ENCODE data around the gene CD96. TPM values are rescaled to one million over a fixed set of nuclear protein-coding genes. Genes with fewer than 3 reads are reported as not detected.
"Not testable (repeated sequence)": the region's sequence is repeated elsewhere in the genome, so short reads cannot be mapped to it uniquely, and the experiment has no call there.

The CD96 gene
- total RNA-seq, 1 donor from 2014 or later: 0.61 TPM

DNA sequence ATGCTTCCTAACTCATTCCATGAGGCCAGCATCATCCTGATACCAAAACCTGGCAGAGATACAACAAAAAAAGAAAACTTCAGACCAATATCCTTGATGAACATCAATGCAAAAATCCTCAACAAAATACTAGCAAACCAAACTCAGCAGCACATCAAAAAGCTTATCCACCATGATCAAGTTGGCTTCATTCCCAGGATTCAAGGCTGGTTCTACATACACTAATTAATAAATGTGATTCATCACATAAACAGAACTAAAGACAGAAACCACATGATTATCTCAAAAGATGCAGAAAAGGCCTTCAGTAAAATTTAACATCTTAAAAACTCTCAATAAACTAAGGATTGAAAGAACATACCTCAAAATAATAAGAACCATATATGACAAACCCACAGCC, 88.6 kb downstream of the CD96 start:
- not testable (repeated sequence) for H4K20me1 ChIP-seq (ENCODE audit: insufficient read depth, low read length); FAIRE-seq; H3K4me1 ChIP-seq (ENCODE audit: insufficient read depth, low read length); H3K79me2 ChIP-seq (ENCODE audit: insufficient read depth, low read length); H3K4me3 ChIP-seq (ENCODE audit: insufficient read depth, low read depth, low read length); H3K27me3 ChIP-seq (ENCODE audit: insufficient read depth, low read length); H3K9ac ChIP-seq (ENCODE audit: low read length); H2AFZ ChIP-seq (ENCODE audit: low read depth, low read length); H3K4me2 ChIP-seq (ENCODE audit: low read length); H3K36me3 Mint-ChIP-seq (ENCODE audit: low read depth, unreplicated experiment); H3K27ac Mint-ChIP-seq (ENCODE audit: unreplicated experiment); H3K27me3 Mint-ChIP-seq (ENCODE audit: low read depth, unreplicated experiment); H3K9me3 ChIP-seq (ENCODE audit: insufficient read depth, low read depth, low read length); H3K4me3 Mint-ChIP-seq (ENCODE audit: unreplicated experiment); H3K36me3 ChIP-seq (ENCODE audit: insufficient read depth, low read length); H3K27ac ChIP-seq (ENCODE audit: low read depth, low read length)
- peaks cover 14% of the 10 kb centered on the region for H3K9me3 Mint-ChIP-seq (ENCODE audit: unreplicated experiment)
- DNase-seq (ENCODE audit: low read depth): peak; percentile 73
- peaks cover 12% of the 10 kb centered on the region for H3K4me1 Mint-ChIP-seq (ENCODE audit: low read depth, unreplicated experiment)

GRCh38 chr3:111635403-111635802, 93.4 kb downstream of the CD96 start:
- TF ChIP-seq, protein P1, sequence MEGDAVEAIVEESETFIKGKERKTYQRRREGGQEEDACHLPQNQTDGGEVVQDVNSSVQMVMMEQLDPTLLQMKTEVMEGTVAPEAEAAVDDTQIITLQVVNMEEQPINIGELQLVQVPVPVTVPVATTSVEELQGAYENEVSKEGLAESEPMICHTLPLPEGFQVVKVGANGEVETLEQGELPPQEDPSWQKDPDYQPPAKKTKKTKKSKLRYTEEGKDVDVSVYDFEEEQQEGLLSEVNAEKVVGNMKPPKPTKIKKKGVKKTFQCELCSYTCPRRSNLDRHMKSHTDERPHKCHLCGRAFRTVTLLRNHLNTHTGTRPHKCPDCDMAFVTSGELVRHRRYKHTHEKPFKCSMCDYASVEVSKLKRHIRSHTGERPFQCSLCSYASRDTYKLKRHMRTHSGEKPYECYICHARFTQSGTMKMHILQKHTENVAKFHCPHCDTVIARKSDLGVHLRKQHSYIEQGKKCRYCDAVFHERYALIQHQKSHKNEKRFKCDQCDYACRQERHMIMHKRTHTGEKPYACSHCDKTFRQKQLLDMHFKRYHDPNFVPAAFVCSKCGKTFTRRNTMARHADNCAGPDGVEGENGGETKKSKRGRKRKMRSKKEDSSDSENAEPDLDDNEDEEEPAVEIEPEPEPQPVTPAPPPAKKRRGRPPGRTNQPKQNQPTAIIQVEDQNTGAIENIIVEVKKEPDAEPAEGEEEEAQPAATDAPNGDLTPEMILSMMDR (IDR thresholded peaks at IDR 0.05; ENCODE audit: insufficient read depth, low read depth, low read length): no peak
- no peak for TF ChIP-seq EZH2 (IDR thresholded peaks at IDR 0.05; ENCODE audit: insufficient read depth, low read length)
- Histone ChIP-seq H3K4me2 (ENCODE audit: low read length) (no peak overlapping the region), H3K9ac (ENCODE audit: low read length) (no peak overlapping the region), H3K27ac (ENCODE audit: low read depth, low read length) (no peak overlapping the region), H2AFZ (ENCODE audit: low read depth, low read length) (no peak overlapping the region), H3K4me3 (ENCODE audit: insufficient read depth, low read depth, low read length) (no peak overlapping the region), H3K27me3 (ENCODE audit: insufficient read depth, low read length) (no peaks in the 10 kb centered on the region), H3K36me3 (ENCODE audit: insufficient read depth, low read length) (no peaks in the 10 kb centered on the region), H4K20me1 (ENCODE audit: insufficient read depth, low read length) (no peaks in the 10 kb centered on the region), H3K79me2 (ENCODE audit: insufficient read depth, low read length) (no peaks in the 10 kb centered on the region), H3K9me3 (ENCODE audit: insufficient read depth, low read depth, low read length) (no peaks in the 10 kb centered on the region), H3K4me1 (ENCODE audit: insufficient read depth, low read length) (no peaks in the 10 kb centered on the region)
- peaks cover 10% of the 10 kb centered on the region for H3K4me1 Mint-ChIP-seq (ENCODE audit: low read depth, unreplicated experiment)
- no peaks in the 10 kb centered on the region for H3K36me3 Mint-ChIP-seq (ENCODE audit: low read depth, unreplicated experiment)
- H3K27me3 Mint-ChIP-seq (ENCODE audit: low read depth, unreplicated experiment): no peaks in the 10 kb centered on the region
- no peak overlapping the region for H3K4me3 Mint-ChIP-seq (ENCODE audit: unreplicated experiment)
- no peak for DNase-seq (ENCODE audit: low read depth)
- H3K27ac Mint-ChIP-seq (ENCODE audit: unreplicated experiment): no peak overlapping the region
- no peak for FAIRE-seq
- no peaks in the 10 kb centered on the region for H3K9me3 Mint-ChIP-seq (ENCODE audit: unreplicated experiment)

DNA sequence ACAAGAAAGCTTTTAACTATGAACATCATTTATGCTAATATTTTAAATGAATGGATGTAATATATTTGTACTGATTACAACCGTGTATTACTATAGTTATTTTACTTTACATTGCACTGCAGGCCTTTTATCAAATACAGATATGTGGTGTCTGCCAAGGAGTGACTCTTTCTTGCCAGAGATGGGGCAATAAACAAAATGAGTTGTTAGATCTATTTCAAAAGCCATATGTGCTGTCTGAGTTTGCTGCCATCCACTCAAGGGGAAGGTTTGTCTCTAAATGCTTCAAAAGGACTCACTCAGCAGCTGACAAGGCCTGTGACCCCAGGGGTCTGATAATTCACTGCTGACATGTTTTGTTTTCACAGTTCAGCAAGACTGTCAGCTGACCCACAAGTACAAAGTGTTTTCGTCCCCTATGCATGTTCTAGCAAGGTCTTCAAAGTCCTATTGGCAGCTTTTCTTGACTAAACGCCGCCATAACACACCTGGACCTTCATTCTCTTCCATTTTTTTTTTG, 94.4 kb downstream of the CD96 start:
- FAIRE-seq (no peak), DNase-seq (ENCODE audit: low read depth) (no peak)
- Histone ChIP-seq H3K9me3 (ENCODE audit: insufficient read depth, low read depth, low read length) (no peaks in the 10 kb centered on the region), H3K4me1 (ENCODE audit: insufficient read depth, low read length) (no peaks in the 10 kb centered on the region), H3K27me3 (ENCODE audit: insufficient read depth, low read length) (no peaks in the 10 kb centered on the region), H3K9ac (ENCODE audit: low read length) (no peak overlapping the region), H3K4me3 (ENCODE audit: insufficient read depth, low read depth, low read length) (no peak overlapping the region), H3K27ac (ENCODE audit: low read depth, low read length) (no peak overlapping the region), H3K4me2 (ENCODE audit: low read length) (no peak overlapping the region), H3K36me3 (ENCODE audit: insufficient read depth, low read length) (no peaks in the 10 kb centered on the region), H3K79me2 (ENCODE audit: insufficient read depth, low read length) (no peaks in the 10 kb centered on the region), H2AFZ (ENCODE audit: low read depth, low read length) (no peak overlapping the region), H4K20me1 (ENCODE audit: insufficient read depth, low read length) (no peaks in the 10 kb centered on the region)
- TF ChIP-seq, protein P1 (IDR thresholded peaks at IDR 0.05; ENCODE audit: insufficient read depth, low read depth, low read length): no peak
- no peak for TF ChIP-seq EZH2 (IDR thresholded peaks at IDR 0.05; ENCODE audit: insufficient read depth, low read length)
- Mint-ChIP-seq H3K9me3 (ENCODE audit: unreplicated experiment) (no peaks in the 10 kb centered on the region), H3K36me3 (ENCODE audit: low read depth, unreplicated experiment) (no peaks in the 10 kb centered on the region), H3K27ac (ENCODE audit: unreplicated experiment) (no peak overlapping the region), H3K4me1 (ENCODE audit: low read depth, unreplicated experiment) (peaks cover under 1% of the 10 kb centered on the region), H3K27me3 (ENCODE audit: low read depth, unreplicated experiment) (no peaks in the 10 kb centered on the region), H3K4me3 (ENCODE audit: unreplicated experiment) (no peak overlapping the region)
